ENCODE data around the gene FKBP8.
"Not testable (repeated sequence)": the region's sequence is repeated elsewhere in the genome, so short reads cannot be mapped to it uniquely, and the experiment has no call there.

The FKBP8 gene

DNA sequence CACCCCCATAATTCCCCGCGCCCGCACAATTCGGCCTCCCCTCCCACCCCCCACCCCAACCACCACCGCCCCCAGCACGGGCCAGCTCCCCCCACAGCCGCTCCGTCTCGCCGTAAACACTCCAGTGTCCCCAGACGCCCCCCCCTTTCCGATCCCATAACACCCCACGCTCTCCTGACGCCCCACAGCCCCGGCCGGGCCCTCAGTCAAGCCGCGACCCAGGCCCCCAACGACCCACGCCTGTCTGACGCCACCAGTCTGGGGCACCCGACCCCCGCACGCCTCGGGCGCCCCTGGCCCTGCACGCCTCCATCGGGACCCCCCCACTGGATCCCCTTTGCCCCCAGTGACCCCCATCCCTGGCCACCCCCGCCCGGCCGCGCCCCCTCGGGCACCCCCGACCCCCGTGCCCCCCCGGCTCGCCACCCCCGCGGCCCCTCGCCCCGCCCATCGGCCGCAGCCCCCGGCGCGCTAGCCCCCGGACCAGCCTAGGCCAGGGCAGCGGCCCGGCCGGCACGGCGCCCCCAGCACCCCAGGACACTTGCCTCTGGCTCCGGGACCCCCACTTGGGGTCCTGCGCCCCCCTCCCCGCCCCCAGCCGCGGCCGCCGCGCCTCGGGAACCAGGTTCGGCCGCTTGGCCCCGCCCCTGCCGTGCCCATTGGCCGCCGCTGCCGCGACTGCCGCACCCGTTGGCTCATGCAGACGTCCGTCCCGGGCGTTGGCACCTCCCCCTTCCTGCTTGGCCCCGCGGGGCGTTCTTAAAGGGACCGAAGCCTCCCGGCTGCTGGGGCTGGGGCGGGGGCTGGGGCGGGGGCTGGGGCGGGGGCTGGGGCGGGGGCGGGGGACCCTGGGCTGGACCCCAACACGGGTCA is at the start of gene FKBP8:
FKBP8 (minus strand) TSS at position 633 of the 873 bp plus-strand sequence. CDS start 1,603 bp downstream, outside the sequence.
- peaks cover 13% of the 10 kb centered on the region in 2 donors for H3K4me1 ChIP-seq (ENCODE audit: control insufficient read depth in 2 of 2, insufficient read depth in 2 of 2, low read length in 2 of 2)
- H3K9ac ChIP-seq (ENCODE audit: low read depth in 1 of 2, low read length in 2 of 2), result peak within 1 kb of the TSS; percentile 72 to 81
- H3K27ac ChIP-seq (ENCODE audit: low read depth in 2 of 2, low read length in 2 of 2), result peak within 1 kb of the TSS; percentile 67 to 70
- peaks cover 8 to 18% of the 10 kb centered on the region in 2 donors for H3K36me3 ChIP-seq (ENCODE audit: control insufficient read depth in 2 of 2, insufficient read depth in 2 of 2, low read length in 2 of 2)
- H3K9me3 ChIP-seq (ENCODE audit: control insufficient read depth in 2 of 2, low read length in 2 of 2), result no peaks in the 10 kb centered on the region
- H3K27me3 ChIP-seq (ENCODE audit: control insufficient read depth in 2 of 2, insufficient read depth in 2 of 2, low read length in 2 of 2), result no peaks in the 10 kb centered on the region
- peak within 1 kb of the TSS; percentile 69 to 78 for H3K4me3 ChIP-seq (ENCODE audit: low read length in 2 of 2)

DNA sequence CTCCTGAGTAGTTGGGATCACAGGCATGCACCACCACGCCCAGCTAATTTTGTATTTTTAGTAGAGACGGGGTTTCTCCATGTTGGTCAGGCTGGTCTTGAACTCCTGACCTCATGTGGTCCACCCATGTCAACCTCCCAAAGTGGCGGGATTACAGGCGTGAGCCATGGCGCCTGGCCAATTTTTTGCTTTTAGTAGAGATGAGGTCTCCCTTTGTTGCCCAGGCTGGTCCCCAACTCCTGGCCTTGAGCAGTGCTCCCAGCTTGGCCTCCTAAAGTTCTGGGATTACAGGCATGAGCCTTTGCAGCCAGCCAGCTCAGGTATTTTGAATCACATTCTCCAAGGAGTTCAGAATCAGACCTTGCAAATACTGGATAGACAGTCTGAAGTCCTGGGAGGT is 49.4 kb upstream of the FKBP8 start:
- H3K4me1 ChIP-seq (ENCODE audit: control insufficient read depth in 2 of 2, insufficient read depth in 2 of 2, low read length in 2 of 2), result peaks cover 26 to 30% of the 10 kb centered on the region in 2 donors
- not testable (repeated sequence) for H3K27me3 ChIP-seq (ENCODE audit: control insufficient read depth in 2 of 2, insufficient read depth in 2 of 2, low read length in 2 of 2); H3K4me3 ChIP-seq (ENCODE audit: low read length in 2 of 2); H3K36me3 ChIP-seq (ENCODE audit: control insufficient read depth in 2 of 2, insufficient read depth in 2 of 2, low read length in 2 of 2); H3K9me3 ChIP-seq (ENCODE audit: control insufficient read depth in 2 of 2, low read length in 2 of 2); H3K9ac ChIP-seq (ENCODE audit: low read depth in 1 of 2, low read length in 2 of 2); H3K27ac ChIP-seq (ENCODE audit: low read depth in 2 of 2, low read length in 2 of 2)

DNA sequence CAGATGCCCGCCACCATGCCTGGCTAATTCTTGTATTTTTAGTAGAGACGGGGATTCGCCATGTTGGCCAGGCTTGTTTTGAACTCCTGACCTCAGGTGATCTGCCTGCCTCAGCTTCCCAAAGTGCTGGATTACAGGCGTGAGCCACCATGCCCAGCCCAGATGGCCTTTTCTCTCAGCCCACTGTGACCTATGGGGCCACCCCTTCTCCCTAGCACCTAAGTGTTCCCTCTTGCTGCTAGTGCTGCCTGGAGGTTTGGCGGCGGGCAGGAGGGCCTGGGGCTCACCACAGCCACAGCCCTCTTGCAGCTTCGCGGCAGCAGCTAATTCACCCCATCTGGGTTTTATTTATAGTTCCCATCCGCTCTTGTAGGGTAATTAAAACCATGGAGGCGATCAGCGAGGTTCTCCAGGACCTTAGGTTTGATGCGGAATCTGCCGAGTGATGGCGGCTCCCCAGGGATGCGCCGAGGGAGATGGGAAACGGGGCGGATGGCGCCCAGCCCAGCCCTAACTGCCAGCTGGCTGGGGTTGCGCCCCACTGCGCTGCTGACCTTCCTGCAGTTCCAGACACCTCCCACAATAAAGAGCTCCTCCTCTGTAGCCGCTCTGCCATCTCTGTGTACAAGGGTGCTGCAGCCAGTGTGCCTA is 48.5 kb upstream of the FKBP8 start:
- Histone ChIP-seq H3K9ac (ENCODE audit: low read depth in 1 of 2, low read length in 2 of 2) (no peak overlapping the region), H3K4me1 (ENCODE audit: control insufficient read depth in 2 of 2, insufficient read depth in 2 of 2, low read length in 2 of 2) (peaks cover 26 to 30% of the 10 kb centered on the region in 2 donors), H3K4me3 (ENCODE audit: low read length in 2 of 2) (no peak overlapping the region), H3K27ac (ENCODE audit: low read depth in 2 of 2, low read length in 2 of 2) (no peak overlapping the region), H3K9me3 (ENCODE audit: control insufficient read depth in 2 of 2, low read length in 2 of 2) (no peaks in the 10 kb centered on the region), H3K36me3 (ENCODE audit: control insufficient read depth in 2 of 2, insufficient read depth in 2 of 2, low read length in 2 of 2) (peaks cover 5 to 6% of the 10 kb centered on the region in 2 donors), H3K27me3 (ENCODE audit: control insufficient read depth in 2 of 2, insufficient read depth in 2 of 2, low read length in 2 of 2) (peaks cover under 1 to 9% of the 10 kb centered on the region in 2 donors)

DNA sequence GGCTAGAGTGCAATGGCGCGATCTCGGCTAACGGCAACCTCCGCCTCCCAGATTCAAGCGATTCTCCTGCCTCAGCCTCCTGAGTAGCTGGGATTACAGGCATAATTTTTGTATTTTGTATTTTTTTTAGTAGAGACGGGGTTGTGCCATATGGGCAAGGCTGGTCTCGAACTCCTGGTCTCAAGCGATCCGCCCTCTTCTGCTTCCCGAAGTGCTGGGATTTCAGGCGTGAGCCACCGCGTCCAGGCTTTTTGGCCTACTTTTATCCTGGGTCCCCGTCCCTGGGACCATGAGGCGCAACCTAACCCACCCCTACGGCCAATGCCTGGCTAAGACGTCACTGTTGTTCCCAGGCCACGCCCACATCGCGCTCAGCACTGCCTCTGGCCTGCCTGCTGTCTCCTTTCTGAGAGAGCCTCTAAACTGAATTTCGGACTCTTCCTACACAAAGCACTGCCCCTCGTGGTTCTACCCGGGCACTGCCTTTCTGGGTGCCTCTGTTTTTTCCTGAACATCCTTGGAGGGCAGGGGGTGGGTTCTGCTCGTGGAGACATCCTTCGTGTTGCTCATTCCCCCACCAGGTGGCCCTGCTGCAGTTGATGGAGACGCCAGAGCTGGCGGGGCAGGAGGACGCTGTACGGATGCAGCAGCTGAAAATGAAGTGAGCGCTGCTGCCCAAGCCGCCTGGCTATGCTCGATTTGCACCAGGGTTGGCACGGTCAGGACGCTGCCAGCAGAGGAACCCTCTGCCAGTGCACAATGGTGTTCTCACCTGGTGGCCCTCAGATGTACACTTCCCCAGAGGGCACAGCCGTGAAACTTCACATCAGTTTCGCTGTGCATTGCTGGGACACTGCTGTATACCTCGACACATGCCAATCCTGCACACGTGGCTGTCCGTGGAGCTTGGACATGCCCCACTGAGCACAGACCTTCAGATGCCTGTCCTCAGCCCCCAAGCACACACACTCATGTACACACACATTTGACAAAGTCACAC is 47.2 kb upstream of the FKBP8 start:
- no peaks in the 10 kb centered on the region for H3K9me3 ChIP-seq (ENCODE audit: control insufficient read depth in 2 of 2, low read length in 2 of 2)
- peaks cover 5 to 6% of the 10 kb centered on the region in 2 donors for H3K36me3 ChIP-seq (ENCODE audit: control insufficient read depth in 2 of 2, insufficient read depth in 2 of 2, low read length in 2 of 2)
- no peak overlapping the region for H3K9ac ChIP-seq (ENCODE audit: low read depth in 1 of 2, low read length in 2 of 2)
- peak overlapping the region in 1 of 2 donors; percentile 79 for H3K4me3 ChIP-seq (ENCODE audit: low read length in 2 of 2)
- H3K27ac ChIP-seq (ENCODE audit: low read depth in 2 of 2, low read length in 2 of 2), result no peak overlapping the region
- peaks cover 26 to 30% of the 10 kb centered on the region in 2 donors for H3K4me1 ChIP-seq (ENCODE audit: control insufficient read depth in 2 of 2, insufficient read depth in 2 of 2, low read length in 2 of 2)
- H3K27me3 ChIP-seq (ENCODE audit: control insufficient read depth in 2 of 2, insufficient read depth in 2 of 2, low read length in 2 of 2), result peaks cover 0 to 3% of the 10 kb centered on the region in 2 donors

DNA sequence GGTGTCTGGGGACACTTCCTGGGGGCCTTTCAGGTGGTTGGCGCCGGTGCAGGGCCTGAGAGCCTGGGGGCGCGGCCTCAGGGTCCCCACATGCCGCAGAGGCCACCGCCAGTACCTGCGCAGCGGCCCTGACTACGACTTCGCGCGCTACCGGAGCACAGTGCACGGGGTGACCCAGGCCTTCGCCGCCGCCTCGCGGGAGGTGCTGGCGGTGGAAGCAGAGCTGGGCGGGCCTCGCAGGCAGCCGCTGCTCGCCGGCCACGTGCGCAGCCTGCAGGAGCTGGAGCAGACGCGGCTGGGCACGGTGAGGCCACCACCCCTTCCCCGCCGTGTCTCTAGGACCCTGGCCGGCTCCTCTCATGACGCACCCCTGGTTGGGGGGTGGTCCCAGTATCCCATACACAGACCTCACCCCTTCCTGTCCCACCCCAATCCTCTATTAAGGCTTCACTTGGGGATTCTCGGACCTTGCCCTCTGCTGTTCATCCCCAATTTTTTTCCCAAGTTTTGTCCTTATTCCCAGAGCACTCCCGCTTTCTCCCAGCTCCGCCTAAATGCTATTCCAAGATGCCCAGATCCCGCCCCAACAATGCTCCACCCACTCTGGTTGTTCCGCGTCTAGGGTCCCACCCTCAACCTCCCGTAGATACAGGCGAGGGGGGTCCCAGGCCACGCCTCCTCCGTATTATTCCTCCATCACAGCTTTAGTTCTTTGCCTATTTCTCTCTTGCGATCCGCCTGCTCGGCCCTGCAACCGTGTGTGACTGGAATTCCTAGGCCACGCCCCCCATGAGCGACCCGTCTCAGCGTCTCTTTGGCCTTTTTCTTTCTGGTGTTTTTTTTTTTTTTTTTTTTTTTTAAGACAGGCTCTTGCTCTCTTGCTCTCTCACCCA is 46.3 kb upstream of the FKBP8 start:
- peak overlapping the region; percentile 79 to 80 for H3K9ac ChIP-seq (ENCODE audit: low read depth in 1 of 2, low read length in 2 of 2)
- H3K27ac ChIP-seq (ENCODE audit: low read depth in 2 of 2, low read length in 2 of 2), result peak overlapping the region; percentile 82 to 92
- peaks cover 5 to 6% of the 10 kb centered on the region in 2 donors for H3K36me3 ChIP-seq (ENCODE audit: control insufficient read depth in 2 of 2, insufficient read depth in 2 of 2, low read length in 2 of 2)
- peaks cover 23 to 26% of the 10 kb centered on the region in 2 donors for H3K4me1 ChIP-seq (ENCODE audit: control insufficient read depth in 2 of 2, insufficient read depth in 2 of 2, low read length in 2 of 2)
- H3K27me3 ChIP-seq (ENCODE audit: control insufficient read depth in 2 of 2, insufficient read depth in 2 of 2, low read length in 2 of 2), result no peaks in the 10 kb centered on the region
- H3K9me3 ChIP-seq (ENCODE audit: control insufficient read depth in 2 of 2, low read length in 2 of 2), result no peaks in the 10 kb centered on the region
- peak overlapping the region; percentile 79 to 86 for H3K4me3 ChIP-seq (ENCODE audit: low read length in 2 of 2)

DNA sequence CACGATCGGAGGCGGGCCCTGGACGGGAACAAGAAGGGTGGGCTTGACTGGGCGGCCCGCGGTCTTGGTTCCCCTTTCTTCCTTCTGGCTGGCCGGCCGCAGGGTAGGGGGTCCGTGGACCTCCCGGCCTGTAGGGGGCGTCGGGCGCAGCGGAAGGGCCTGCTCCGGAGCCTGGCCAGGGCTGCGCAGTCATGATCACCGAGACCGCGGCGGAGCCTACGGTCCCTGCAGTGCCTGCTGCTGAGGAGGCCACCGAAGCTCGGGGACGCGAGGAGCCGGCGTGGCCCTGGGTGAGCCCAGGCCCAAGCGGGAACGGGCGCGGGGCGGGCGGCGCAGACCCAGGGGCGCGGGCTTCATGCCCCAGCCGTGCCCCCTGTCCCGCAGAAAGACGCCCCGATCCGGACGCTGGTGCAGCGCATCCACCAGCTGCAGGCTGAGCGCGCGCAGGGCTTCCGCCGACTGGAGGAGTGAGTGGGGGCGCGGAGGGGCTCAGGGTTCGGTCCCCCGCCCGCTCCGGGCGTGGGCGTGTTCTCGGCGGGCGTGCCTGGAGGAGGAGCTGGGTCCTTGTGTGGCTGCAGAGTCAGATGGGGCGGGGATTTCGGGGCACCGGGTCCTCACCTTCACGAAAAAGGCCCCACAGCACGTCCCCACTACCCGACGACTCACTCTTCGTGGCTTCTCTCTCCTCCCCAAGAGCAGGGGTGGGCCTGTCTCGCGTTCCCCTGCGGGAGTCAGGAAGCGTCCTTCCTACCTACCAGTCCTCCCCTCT is 45.4 kb upstream of the FKBP8 start, which contains the start of gene REX1BD:
REX1BD (plus strand) TSS at position 188 of the 769 bp plus-strand sequence; CDS start at position 192, 4 bp downstream.
- Histone ChIP-seq H3K4me3 (ENCODE audit: low read length in 2 of 2) (peak within 1 kb of the TSS; percentile 79 to 86), H3K4me1 (ENCODE audit: control insufficient read depth in 2 of 2, insufficient read depth in 2 of 2, low read length in 2 of 2) (peaks cover 16 to 23% of the 10 kb centered on the region in 2 donors), H3K9me3 (ENCODE audit: control insufficient read depth in 2 of 2, low read length in 2 of 2) (no peaks in the 10 kb centered on the region), H3K27me3 (ENCODE audit: control insufficient read depth in 2 of 2, insufficient read depth in 2 of 2, low read length in 2 of 2) (no peaks in the 10 kb centered on the region), H3K27ac (ENCODE audit: low read depth in 2 of 2, low read length in 2 of 2) (peak within 1 kb of the TSS; percentile 82 to 92), H3K9ac (ENCODE audit: low read depth in 1 of 2, low read length in 2 of 2) (peak within 1 kb of the TSS; percentile 79 to 80), H3K36me3 (ENCODE audit: control insufficient read depth in 2 of 2, insufficient read depth in 2 of 2, low read length in 2 of 2) (peaks cover 5 to 6% of the 10 kb centered on the region in 2 donors)

DNA sequence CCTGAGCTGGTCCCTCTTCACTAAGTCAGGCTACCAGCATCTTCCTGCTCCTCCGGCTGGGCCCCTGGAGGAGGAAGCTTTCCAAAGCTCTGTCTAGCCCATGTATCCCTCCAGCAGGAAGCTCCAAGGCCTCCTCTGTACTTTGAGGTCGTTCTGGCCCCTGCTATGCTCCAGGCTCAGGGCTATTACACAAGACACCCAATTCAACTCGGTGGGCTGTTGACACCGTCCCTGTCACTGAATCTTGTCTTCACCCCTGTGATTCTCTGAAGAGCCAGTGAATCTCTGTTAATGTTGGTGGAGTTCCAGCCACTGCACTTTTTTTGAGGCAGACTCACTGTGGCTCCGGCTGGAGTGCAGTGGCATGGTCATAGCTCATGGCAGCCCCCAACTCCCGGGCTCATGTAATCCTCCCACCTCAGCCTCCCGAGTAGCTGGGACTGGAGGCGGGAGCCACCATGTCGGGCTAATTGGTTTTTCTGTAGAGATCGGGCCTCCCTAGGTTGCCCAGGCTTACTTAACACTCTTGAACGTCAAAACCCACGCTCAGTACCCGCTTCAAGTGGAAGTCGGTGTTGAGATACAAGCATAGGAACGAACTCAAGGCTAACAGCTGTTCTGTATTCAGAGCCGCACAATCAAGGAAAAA is 44.7 kb upstream of the FKBP8 start:
- Histone ChIP-seq H3K9me3 (ENCODE audit: control insufficient read depth in 2 of 2, low read length in 2 of 2) (no peaks in the 10 kb centered on the region), H3K36me3 (ENCODE audit: control insufficient read depth in 2 of 2, insufficient read depth in 2 of 2, low read length in 2 of 2) (peaks cover 5 to 6% of the 10 kb centered on the region in 2 donors), H3K27me3 (ENCODE audit: control insufficient read depth in 2 of 2, insufficient read depth in 2 of 2, low read length in 2 of 2) (no peaks in the 10 kb centered on the region), H3K9ac (ENCODE audit: low read depth in 1 of 2, low read length in 2 of 2) (peak overlapping the region; percentile 79 to 80), H3K4me3 (ENCODE audit: low read length in 2 of 2) (peak overlapping the region; percentile 79 to 86), H3K4me1 (ENCODE audit: control insufficient read depth in 2 of 2, insufficient read depth in 2 of 2, low read length in 2 of 2) (peaks cover 16 to 23% of the 10 kb centered on the region in 2 donors), H3K27ac (ENCODE audit: low read depth in 2 of 2, low read length in 2 of 2) (peak overlapping the region; percentile 82 to 92)

DNA sequence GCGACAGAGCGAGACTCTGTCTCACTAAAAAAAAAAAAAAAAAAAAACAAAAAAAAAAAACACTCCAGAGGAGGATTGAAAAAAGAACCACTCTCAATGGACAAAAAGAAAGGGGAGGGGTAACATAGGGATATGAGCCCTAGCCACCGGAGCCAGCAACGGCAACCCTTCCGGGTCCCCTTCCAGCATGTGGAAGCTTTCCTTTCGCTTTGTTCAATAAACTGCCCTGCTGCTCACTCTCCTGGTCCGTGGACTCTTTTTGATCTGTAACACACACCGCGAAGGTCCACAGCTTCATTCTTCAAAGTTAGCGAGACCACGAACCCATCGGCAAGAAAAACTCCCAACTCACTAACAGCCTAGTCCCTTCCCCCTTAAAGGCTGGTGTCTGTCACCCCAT is 44.2 kb upstream of the FKBP8 start:
- Histone ChIP-seq H3K27me3 (ENCODE audit: control insufficient read depth in 2 of 2, insufficient read depth in 2 of 2, low read length in 2 of 2) (no peaks in the 10 kb centered on the region), H3K9ac (ENCODE audit: low read depth in 1 of 2, low read length in 2 of 2) (no peak overlapping the region), H3K9me3 (ENCODE audit: control insufficient read depth in 2 of 2, low read length in 2 of 2) (no peaks in the 10 kb centered on the region), H3K4me1 (ENCODE audit: control insufficient read depth in 2 of 2, insufficient read depth in 2 of 2, low read length in 2 of 2) (peaks cover 16 to 23% of the 10 kb centered on the region in 2 donors), H3K4me3 (ENCODE audit: low read length in 2 of 2) (peak overlapping the region in 1 of 2 donors; percentile 79), H3K27ac (ENCODE audit: low read depth in 2 of 2, low read length in 2 of 2) (peak overlapping the region in 1 of 2 donors; percentile 92), H3K36me3 (ENCODE audit: control insufficient read depth in 2 of 2, insufficient read depth in 2 of 2, low read length in 2 of 2) (peaks cover 5 to 6% of the 10 kb centered on the region in 2 donors)

Measured in mucosa of rectum (tissue), 2 donors.